ENCODE measurements around the gene GALNT10. TPM values are rescaled to one million over a fixed set of nuclear protein-coding genes. Genes with fewer than 3 reads are reported as not detected.

Gene GALNT10
- total and polyA plus RNA-seq, 12 donors, result 3.1 to 19.0 (median 11.7) TPM

- H3K27ac ChIP-seq, result no peak overlapping the region
- no peak overlapping the region for H3K4me3 ChIP-seq
- H3K4me1 ChIP-seq, result peaks cover 0 to 21% (median 7%) of the 10 kb centered on the region in 9 donors
- H3K36me3 ChIP-seq, result no peaks in the 10 kb centered on the region
- intact Hi-C loops (cut with DNase I), result no loop called here
- 55 to 57% methylated on average over 6 of the region's 6 CpGs for WGBS, 2 donors
- no peaks in the 10 kb centered on the region for H3K27me3 ChIP-seq
- TF ChIP-seq CTCF (IDR thresholded peaks at IDR 0.05), result peak in 8 of 9 donors; percentile 15 to 50 (median 40)
- peak in 5 of 8 donors; percentile 50 to 83 (median 58) for ATAC-seq
- H3K9me3 ChIP-seq, result no peaks in the 10 kb centered on the region
- DNase-seq, result no peak
These were observed 32.8 kb upstream of the GALNT10 start for GRCh38 chr5:154157483-154158378.

GRCh38 chr5:154158379-154158737 is 32.2 kb upstream of the GALNT10 start:
- DNase-seq (no peak), ATAC-seq (peak in 1 of 8 donors; percentile 38)
- H3K27ac ChIP-seq, result no peak overlapping the region
- TF ChIP-seq CTCF (IDR thresholded peaks at IDR 0.05), result no peak
- intact Hi-C loops (cut with DNase I), result no loop called here
- no peaks in the 10 kb centered on the region for H3K9me3 ChIP-seq
- H3K27me3 ChIP-seq, result no peaks in the 10 kb centered on the region
- H3K36me3 ChIP-seq, result no peaks in the 10 kb centered on the region
- H3K4me3 ChIP-seq, result no peak overlapping the region
- WGBS, 2 donors, result 25 to 44% methylated on average over 1 of the region's 1 CpG
- H3K4me1 ChIP-seq, result peaks cover 0 to 24% (median 7%) of the 10 kb centered on the region in 9 donors

- no peaks in the 10 kb centered on the region for H3K9me3 ChIP-seq
- TF ChIP-seq CTCF (IDR thresholded peaks at IDR 0.05), result no peak
- H3K4me1 ChIP-seq, result peaks cover 0 to 29% (median 7%) of the 10 kb centered on the region in 9 donors
- ATAC-seq (no peak), DNase-seq (no peak)
- intact Hi-C loops (cut with DNase I), result no loop called here
- H3K36me3 ChIP-seq, result no peaks in the 10 kb centered on the region
- no peak overlapping the region for H3K27ac ChIP-seq
- H3K4me3 ChIP-seq, result no peak overlapping the region
- H3K27me3 ChIP-seq, result no peaks in the 10 kb centered on the region
These were observed 31.2 kb upstream of the GALNT10 start for GRCh38 chr5:154159343-154159742.

- H3K27me3 ChIP-seq, result no peaks in the 10 kb centered on the region
- H3K27ac ChIP-seq, result peak overlapping the region in 3 of 10 donors; percentile 35 to 58 (median 38)
- no peaks in the 10 kb centered on the region for H3K9me3 ChIP-seq
- H3K4me3 ChIP-seq, result no peak overlapping the region
- ATAC-seq (peak in 6 of 8 donors; percentile 43 to 58 (median 48)), DNase-seq (peak in 1 of 2 donors; percentile 25)
- H3K4me1 ChIP-seq, result peaks cover 0 to 26% (median 4%) of the 10 kb centered on the region in 9 donors
- no peak for TF ChIP-seq CTCF (IDR thresholded peaks at IDR 0.05)
- intact Hi-C loops (cut with DNase I), result no loop called here
- 65 to 68% methylated on average over 6 of the region's 6 CpGs for WGBS, 2 donors
- H3K36me3 ChIP-seq, result no peaks in the 10 kb centered on the region
These were observed 27.9 kb upstream of the GALNT10 start for GRCh38 chr5:154162539-154163151.

All from heart right ventricle (tissue), 16 donors.